GM21390 (cell line): ENCODE results near the gene DMD.

Source experiments
- ATAC-seq: cut with Tn5 transposase; IDR thresholded peaks from one replicate; pipeline ENCODE4 v1.9.1; 2021; ENCODE audit not compliant: unreplicated experiment

The DMD gene

GRCh38 chrX:33045245-33045644, 166.1 kb downstream of the DMD start:
- ATAC-seq, result no peak

GRCh38 chrX:33041141-33041540, 170.2 kb downstream of the DMD start:
- ATAC-seq, result no peak

- ATAC-seq, result no peak
Measured at GRCh38 chrX:33032700-33033099, 178.6 kb downstream of the DMD start.

- ATAC-seq, result no peak
Measured at GRCh38 chrX:33014949-33015348, 196.4 kb downstream of the DMD start.

- no peak for ATAC-seq
Measured at GRCh38 chrX:33014086-33014485, 197.3 kb downstream of the DMD start.

GRCh38 chrX:33001107-33001506, 210.2 kb downstream of the DMD start:
- ATAC-seq, result no peak

GRCh38 chrX:32998776-32999175, 212.6 kb downstream of the DMD start:
- no peak for ATAC-seq

- no peak for ATAC-seq
Measured at GRCh38 chrX:32995427-32995826, 215.9 kb downstream of the DMD start.

- no peak for ATAC-seq
Measured at GRCh38 chrX:32987142-32987541, 224.2 kb downstream of the DMD start.

GRCh38 chrX:32985544-32985943, 225.8 kb downstream of the DMD start:
- ATAC-seq, result no peak

- ATAC-seq, result no peak
Measured at GRCh38 chrX:32966821-32967355, 244.5 kb downstream of the DMD start.

GRCh38 chrX:32954125-32954524, 257.2 kb downstream of the DMD start:
- no peak for ATAC-seq

- ATAC-seq, result no peak
Measured at GRCh38 chrX:32948130-32948529, 263.2 kb downstream of the DMD start.

- ATAC-seq, result no peak
Measured at GRCh38 chrX:32937043-32937442, 274.3 kb downstream of the DMD start.

- no peak for ATAC-seq
Measured at GRCh38 chrX:32933548-32933947, 277.8 kb downstream of the DMD start.

GRCh38 chrX:32929040-32929439, 282.3 kb downstream of the DMD start:
- no peak for ATAC-seq

- ATAC-seq, result no peak
Measured at GRCh38 chrX:32896088-32896487, 315.3 kb downstream of the DMD start.

- ATAC-seq, result no peak
Measured at GRCh38 chrX:32894679-32895078, 316.7 kb downstream of the DMD start.

GRCh38 chrX:32893751-32894150, 317.6 kb downstream of the DMD start:
- ATAC-seq, result no peak

- no peak for ATAC-seq
Measured at GRCh38 chrX:32877592-32877991, 333.8 kb downstream of the DMD start.

- ATAC-seq, result no peak
Measured at GRCh38 chrX:32874839-32875238, 336.5 kb downstream of the DMD start.

- ATAC-seq, result no peak
Measured at GRCh38 chrX:32873786-32874185, 337.6 kb downstream of the DMD start.

GRCh38 chrX:32871636-32872035, 339.7 kb downstream of the DMD start:
- ATAC-seq, result no peak

- no peak for ATAC-seq
Measured at GRCh38 chrX:32868524-32868895, 342.8 kb downstream of the DMD start.
